ENCODE measurements around the gene APOBEC3F.
"Not testable (repeated sequence)": the region's sequence is repeated elsewhere in the genome, so short reads cannot be mapped to it uniquely, and the experiment has no call there.

Gene APOBEC3F

DNA sequence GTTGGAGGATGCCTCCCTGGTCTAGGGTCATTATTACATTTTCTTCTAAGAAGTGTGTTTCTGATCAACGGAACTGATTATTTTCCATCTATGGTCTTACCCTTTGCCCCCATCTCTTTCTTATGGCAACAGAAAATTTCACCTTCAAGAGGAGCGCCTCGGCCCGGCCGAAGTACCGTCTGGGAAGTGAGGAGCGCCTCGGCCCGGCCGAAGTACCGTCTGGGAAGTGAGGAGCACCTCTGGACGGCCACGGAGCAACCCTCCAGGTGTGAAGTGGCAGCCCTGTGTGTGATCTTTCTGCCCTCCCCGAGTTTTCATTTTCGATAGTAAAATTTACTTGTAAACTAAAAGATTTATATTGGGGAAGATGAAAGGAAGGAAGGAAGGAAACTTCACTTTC lies 29.7 kb upstream of the APOBEC3F start:
- Histone ChIP-seq H3K4me1 (peaks cover 0 to 18% (median 10%) of the 10 kb centered on the region in 4 donors), H3K27ac (no peak overlapping the region), H3K9me3 (no peaks in the 10 kb centered on the region), H3K36me3 (no peaks in the 10 kb centered on the region), H3K27me3 (no peaks in the 10 kb centered on the region), H3K4me3 (no peak overlapping the region)
- TF ChIP-seq, protein P1, sequence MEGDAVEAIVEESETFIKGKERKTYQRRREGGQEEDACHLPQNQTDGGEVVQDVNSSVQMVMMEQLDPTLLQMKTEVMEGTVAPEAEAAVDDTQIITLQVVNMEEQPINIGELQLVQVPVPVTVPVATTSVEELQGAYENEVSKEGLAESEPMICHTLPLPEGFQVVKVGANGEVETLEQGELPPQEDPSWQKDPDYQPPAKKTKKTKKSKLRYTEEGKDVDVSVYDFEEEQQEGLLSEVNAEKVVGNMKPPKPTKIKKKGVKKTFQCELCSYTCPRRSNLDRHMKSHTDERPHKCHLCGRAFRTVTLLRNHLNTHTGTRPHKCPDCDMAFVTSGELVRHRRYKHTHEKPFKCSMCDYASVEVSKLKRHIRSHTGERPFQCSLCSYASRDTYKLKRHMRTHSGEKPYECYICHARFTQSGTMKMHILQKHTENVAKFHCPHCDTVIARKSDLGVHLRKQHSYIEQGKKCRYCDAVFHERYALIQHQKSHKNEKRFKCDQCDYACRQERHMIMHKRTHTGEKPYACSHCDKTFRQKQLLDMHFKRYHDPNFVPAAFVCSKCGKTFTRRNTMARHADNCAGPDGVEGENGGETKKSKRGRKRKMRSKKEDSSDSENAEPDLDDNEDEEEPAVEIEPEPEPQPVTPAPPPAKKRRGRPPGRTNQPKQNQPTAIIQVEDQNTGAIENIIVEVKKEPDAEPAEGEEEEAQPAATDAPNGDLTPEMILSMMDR (IDR thresholded peaks at IDR 0.05): no peak
- DNase-seq: no peak
- intact Hi-C loops (cut with DNase I; ENCODE audit: low total_unique reads): no loop called here

DNA sequence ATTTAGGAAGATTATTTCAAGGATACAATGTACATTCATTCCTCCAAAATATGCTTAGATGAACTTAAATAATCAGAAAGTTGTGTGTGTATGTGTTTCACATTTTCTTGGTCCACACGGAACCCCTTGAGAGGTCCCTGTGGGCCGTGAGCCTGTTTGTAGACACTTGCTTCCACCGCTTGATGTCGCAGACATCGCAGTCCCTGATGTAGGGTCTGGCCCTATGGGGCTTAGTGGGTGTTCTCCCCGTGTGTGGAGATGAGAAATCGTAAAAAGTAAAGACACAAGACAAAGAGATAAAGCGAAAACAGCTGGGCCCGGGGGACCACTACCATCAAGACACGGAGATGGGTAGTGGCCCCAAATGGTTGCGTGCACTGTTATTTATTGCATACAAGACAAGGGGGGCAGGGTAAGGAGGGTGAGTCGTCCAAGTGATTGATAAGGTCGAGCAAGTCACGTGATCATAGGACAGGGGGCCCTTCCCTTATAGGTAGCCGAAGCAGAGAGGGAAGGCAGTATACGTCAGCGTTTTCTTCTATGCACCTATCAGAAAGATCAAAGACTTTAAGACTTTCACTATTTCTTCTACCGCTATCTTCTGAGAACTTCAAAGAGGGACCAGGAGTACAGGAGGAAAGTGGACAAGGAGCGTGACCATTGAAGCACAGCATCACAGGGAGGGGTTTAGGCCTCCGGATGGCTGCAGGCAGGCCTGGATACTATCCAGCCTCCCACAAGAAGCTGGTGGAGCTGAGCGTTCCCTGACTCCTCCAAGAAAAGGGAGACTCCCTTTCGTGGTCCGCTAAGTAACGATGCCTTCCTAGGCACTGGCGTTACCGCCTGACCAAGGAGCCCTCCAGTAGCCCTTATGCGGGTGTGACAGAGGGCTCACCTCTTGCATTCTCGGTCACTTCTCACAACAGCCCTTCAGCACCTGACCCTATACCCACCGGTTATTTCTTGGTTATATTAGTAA lies 27.8 kb upstream of the APOBEC3F start:
- no peak overlapping the region for H3K27ac ChIP-seq
- no peak overlapping the region for H3K4me3 ChIP-seq
- no peaks in the 10 kb centered on the region for H3K36me3 ChIP-seq
- no peaks in the 10 kb centered on the region for H3K27me3 ChIP-seq
- DNase-seq: no peak
- no peaks in the 10 kb centered on the region for H3K9me3 ChIP-seq
- TF ChIP-seq, protein P1 (IDR thresholded peaks at IDR 0.05): no peak
- peaks cover 0 to 18% (median 10%) of the 10 kb centered on the region in 4 donors for H3K4me1 ChIP-seq
- intact Hi-C loops (cut with DNase I; ENCODE audit: low total_unique reads): no loop called here

DNA sequence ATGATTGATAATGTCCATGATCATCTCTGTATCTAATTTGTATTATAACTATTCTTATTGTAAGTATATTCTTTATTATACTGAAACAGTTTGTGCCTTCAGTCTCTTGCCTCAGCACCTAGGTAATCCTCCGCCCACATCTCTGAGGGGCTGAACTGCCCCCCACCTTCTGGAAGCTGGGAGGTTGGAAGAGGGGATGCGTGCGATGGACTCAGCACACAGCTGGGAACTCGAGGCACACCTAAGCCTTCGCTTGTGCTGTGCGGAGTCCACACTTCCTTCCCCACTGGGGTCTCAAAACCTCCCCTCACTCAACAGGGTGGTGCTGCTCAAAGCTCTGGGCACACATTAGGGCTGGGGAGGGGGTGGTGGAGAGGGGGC lies 27.1 kb upstream of the APOBEC3F start:
- H3K36me3 ChIP-seq; H3K9me3 ChIP-seq; DNase-seq; intact Hi-C loops (cut with DNase I; ENCODE audit: low total_unique reads); H3K27me3 ChIP-seq: not testable (repeated sequence)
- H3K4me3 ChIP-seq: peak overlapping the region; percentile 52
- peaks cover 0 to 18% (median 10%) of the 10 kb centered on the region in 4 donors for H3K4me1 ChIP-seq
- H3K27ac ChIP-seq: peak overlapping the region in 1 of 2 donors; percentile 63

DNA sequence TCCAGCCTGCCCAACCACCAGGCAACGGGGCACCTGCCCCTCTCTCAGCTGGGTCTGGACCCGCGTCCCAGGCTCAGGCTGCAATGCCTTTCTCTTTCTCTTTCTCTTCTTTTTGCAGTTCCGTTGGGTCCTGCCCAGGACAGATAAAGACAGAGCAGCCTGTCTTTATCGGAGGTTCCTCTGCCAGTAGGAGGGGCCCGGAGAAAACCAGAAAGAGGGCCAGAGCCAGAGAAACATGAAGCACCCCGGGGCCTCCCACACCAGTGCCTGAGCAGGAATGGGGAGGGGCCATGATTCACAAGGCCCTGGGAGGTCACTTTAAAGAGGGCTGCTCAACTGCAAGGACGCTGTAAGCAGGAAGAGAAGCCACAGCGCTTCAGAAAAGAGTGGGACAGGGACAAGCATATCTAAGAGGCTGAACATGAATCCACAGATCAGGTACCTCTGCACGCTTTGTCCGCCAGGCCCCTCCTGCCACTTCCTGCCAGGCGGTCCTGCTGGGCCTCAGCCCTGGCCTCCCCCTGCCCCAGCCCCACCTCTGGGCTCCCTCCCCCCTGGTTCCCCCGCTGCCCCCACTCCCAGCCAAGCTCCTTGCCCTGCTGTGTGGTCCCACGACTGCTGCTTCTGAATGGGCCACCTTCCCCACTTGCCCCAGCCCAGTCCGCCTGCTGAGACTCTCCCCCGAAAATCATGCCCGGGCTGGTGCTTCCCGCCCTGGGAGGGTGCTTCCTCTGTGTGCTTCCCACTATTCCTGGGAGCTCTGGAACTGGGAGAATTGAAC lies 26.5 kb upstream of the APOBEC3F start, which contains the start of gene APOBEC3C:
TSS of gene APOBEC3C (plus strand) at position 316 of the 781 bp plus-strand sequence. CDS start at position 422, 106 bp downstream.
- peak within 1 kb of the TSS; percentile 52 for H3K4me3 ChIP-seq
- no peaks in the 10 kb centered on the region for H3K9me3 ChIP-seq
- H3K27me3 ChIP-seq: no peaks in the 10 kb centered on the region
- intact Hi-C loops (cut with DNase I; ENCODE audit: low total_unique reads): no loop called here
- H3K27ac ChIP-seq: peak within 1 kb of the TSS; percentile 63 to 68
- TF ChIP-seq, protein P1 (IDR thresholded peaks at IDR 0.05): no peak
- H3K4me1 ChIP-seq: peaks cover 0 to 18% (median 10%) of the 10 kb centered on the region in 4 donors
- DNase-seq: peak; percentile 88 to 89
- H3K36me3 ChIP-seq: no peaks in the 10 kb centered on the region

DNA sequence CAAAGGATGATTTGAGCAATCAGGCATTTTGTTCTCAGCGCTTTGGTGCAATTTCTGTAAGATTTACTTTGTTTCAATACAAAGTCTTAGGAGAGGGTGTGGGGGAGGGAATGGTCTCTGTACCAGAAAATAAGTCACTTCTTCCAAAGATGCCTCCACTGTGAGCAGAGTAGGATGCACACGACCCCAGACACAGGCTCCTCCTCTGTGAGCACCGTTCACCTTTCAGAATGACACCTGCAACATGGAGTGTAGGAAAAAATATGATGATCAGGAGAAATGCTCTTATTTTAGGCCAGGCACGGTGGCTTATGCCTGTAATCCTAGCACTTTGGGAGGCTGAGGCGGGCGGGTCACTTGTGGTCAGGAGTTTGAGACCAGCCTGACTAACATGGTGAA lies 25.9 kb upstream of the APOBEC3F start:
- Histone ChIP-seq H3K4me3 (peak overlapping the region; percentile 52), H3K27ac (peak overlapping the region in 1 of 2 donors; percentile 63), H3K4me1 (peaks cover 0 to 18% (median 10%) of the 10 kb centered on the region in 4 donors)
- DNase-seq; H3K9me3 ChIP-seq; intact Hi-C loops (cut with DNase I; ENCODE audit: low total_unique reads); H3K36me3 ChIP-seq; H3K27me3 ChIP-seq: not testable (repeated sequence)

DNA sequence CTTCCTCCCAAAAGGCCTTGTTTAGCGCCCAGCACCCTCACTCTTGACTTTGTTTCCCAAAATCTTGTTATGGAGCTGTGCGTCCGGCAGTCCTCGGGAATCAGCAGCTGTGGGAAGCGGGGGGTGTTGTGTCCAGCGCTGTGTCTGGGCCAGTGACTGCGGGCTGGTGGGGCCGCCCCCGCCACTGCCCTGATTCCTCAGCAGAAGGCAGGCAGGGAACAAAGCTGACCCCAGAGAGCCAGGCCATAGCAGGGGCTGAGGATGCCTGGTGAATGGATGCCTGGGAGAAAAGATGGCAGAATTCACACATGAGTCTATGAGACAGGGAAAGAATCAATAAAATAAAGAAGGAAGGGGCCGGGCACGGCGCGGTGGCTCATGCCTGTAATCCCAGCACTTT lies 24.1 kb upstream of the APOBEC3F start:
- TF ChIP-seq, protein P1 (IDR thresholded peaks at IDR 0.05): no peak
- intact Hi-C loops (cut with DNase I; ENCODE audit: low total_unique reads): no loop called here
- DNase-seq: no peak
- no peaks in the 10 kb centered on the region for H3K9me3 ChIP-seq
- H3K27ac ChIP-seq: no peak overlapping the region
- no peaks in the 10 kb centered on the region for H3K27me3 ChIP-seq
- no peaks in the 10 kb centered on the region for H3K36me3 ChIP-seq
- no peak overlapping the region for H3K4me3 ChIP-seq
- H3K4me1 ChIP-seq: peaks cover 0 to 29% (median 18%) of the 10 kb centered on the region in 4 donors

Measured in tibial artery (tissue), 4 donors.